Right lobe of liver (tissue), 4 donors: ENCODE results near the gene PCBP4.

ENCODE experiments used
- POLR2A ChIP-seq: fragments of 450-650 bp; IDR thresholded peaks from one replicate; pipeline ENCODE4 v1.6.1; 2017; ENCODE audit warnings: antibody characterized with exemption, mild to moderate bottlenecking
- TF ChIP-seq, protein P1 (sequence below), 4 donors: fragments of 200-600 bp in 3 of 4; fragments of 450-650 bp in 1 of 4; IDR thresholded peaks; one replicate each; pipeline versions ENCODE4 v1.5.1 to v1.8.0; 2016 to 2022; ENCODE audit warnings: antibody characterized with exemption in 4 of 4, mild to moderate bottlenecking in 2 of 4
- donor health status: DM: no; HTN: no; CAD: no.
- donor health status: DM: no; HTN: no; CAD: no.
- donor health status: DM: no; HTN: yes; CAD: no.

- TF ChIP-seq, protein P1, sequence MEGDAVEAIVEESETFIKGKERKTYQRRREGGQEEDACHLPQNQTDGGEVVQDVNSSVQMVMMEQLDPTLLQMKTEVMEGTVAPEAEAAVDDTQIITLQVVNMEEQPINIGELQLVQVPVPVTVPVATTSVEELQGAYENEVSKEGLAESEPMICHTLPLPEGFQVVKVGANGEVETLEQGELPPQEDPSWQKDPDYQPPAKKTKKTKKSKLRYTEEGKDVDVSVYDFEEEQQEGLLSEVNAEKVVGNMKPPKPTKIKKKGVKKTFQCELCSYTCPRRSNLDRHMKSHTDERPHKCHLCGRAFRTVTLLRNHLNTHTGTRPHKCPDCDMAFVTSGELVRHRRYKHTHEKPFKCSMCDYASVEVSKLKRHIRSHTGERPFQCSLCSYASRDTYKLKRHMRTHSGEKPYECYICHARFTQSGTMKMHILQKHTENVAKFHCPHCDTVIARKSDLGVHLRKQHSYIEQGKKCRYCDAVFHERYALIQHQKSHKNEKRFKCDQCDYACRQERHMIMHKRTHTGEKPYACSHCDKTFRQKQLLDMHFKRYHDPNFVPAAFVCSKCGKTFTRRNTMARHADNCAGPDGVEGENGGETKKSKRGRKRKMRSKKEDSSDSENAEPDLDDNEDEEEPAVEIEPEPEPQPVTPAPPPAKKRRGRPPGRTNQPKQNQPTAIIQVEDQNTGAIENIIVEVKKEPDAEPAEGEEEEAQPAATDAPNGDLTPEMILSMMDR (IDR thresholded peaks at IDR 0.05) = no peak
- TF ChIP-seq POLR2A = no peak
These were observed 18.1 kb downstream of the PCBP4 start for GRCh38 chr3:51949121-51949520.
